PC-9 (cell line): ENCODE measurements around the gene CNTLN.

Experiments used
- CTCF ChIP-seq: fragments of 200-600 bp; sonication (generic); conservative IDR thresholded peaks from 2 replicates; pipeline ENCODE4 v1.6.1; 2017; ENCODE audit warnings: mixed run types, antibody characterized with exemption, mild to moderate bottlenecking, moderate library complexity
- EZH2 ChIP-seq: fragments of 200-600 bp; sonication (generic); IDR thresholded peaks from 2 replicates; pipeline ENCODE4 v1.8.0; 2017; ENCODE audit warnings: antibody characterized with exemption, low read depth

GRCh38 chr9:17236147-17236546 lies 101.3 kb downstream of the CNTLN start:
- TF ChIP-seq CTCF (no peak), EZH2 (no peak)
